Lower lobe of right lung (tissue), 2 donors: ENCODE results near the gene TRERF1. TPM values are rescaled to one million over a fixed set of nuclear protein-coding genes. Genes with fewer than 3 reads are reported as not detected.

Source experiments
- ATAC-seq, 2 donors: fragments of 200-7000 bp; cut with Tn5 transposase; one replicate each; pipeline ENCODE4 v1.9.1; 2020 to 2022; ENCODE audit warnings: mild to moderate bottlenecking in 2 of 2, moderate library complexity in 2 of 2
- DNase-seq: peaks from one replicate; pipeline ENCODE4 v3.0.0-alpha.2; 2020
- H3K27ac ChIP-seq: fragments of 200-600 bp; one replicate; pipeline ENCODE4 v1.8.0; 2022
- H3K27me3 ChIP-seq: fragments of 200-600 bp; one replicate; pipeline ENCODE4 v1.8.0; 2022; ENCODE audit warnings: low read depth
- H3K36me3 ChIP-seq: fragments of 200-600 bp; one replicate; pipeline ENCODE4 v1.8.0; 2022; ENCODE audit warnings: mild to moderate bottlenecking
- H3K4me1 ChIP-seq: fragments of 200-600 bp; one replicate; pipeline ENCODE4 v1.8.0; 2022
- H3K4me3 ChIP-seq: fragments of 200-600 bp; one replicate; pipeline ENCODE4 v1.8.0; 2022; ENCODE audit warnings: mild to moderate bottlenecking
- H3K9me3 ChIP-seq: fragments of 200-600 bp; one replicate; pipeline ENCODE4 v1.8.0; 2022
- CTCF ChIP-seq: fragments of 200-600 bp; IDR thresholded peaks from one replicate; pipeline ENCODE4 v1.8.0; 2022; ENCODE audit warnings: antibody characterized with exemption, mild to moderate bottlenecking
- intact Hi-C: fragments of 100-400 bp; cut with DNase I; formaldehyde crosslinking; loops from one replicate; pipeline ENCODE4 v1.11.0; 2022
- total RNA-seq: library from RNA; stranded (reverse); fragmentation: NEBNext Ultra II Directional; extraction: Animal tissue kit (Norgen Biotek cat#: 25700); gene quantifications from one replicate; pipeline ENCODE4 v1.2.1, GENCODE V29; 2021
- donor health status: DM: no; HTN: yes; CAD: no; lungs with severe emphysema.

TRERF1 gene
- total RNA-seq, 1 donor from 2014 or later: 5.6 TPM

GRCh38 chr6:42374018-42374669 is 77.6 kb downstream of the TRERF1 start:
- Histone ChIP-seq H3K4me1 (peaks cover 20% of the 10 kb centered on the region), H3K27me3 (no peaks in the 10 kb centered on the region), H3K36me3 (no peaks in the 10 kb centered on the region), H3K27ac (no peak overlapping the region), H3K4me3 (no peak overlapping the region), H3K9me3 (no peaks in the 10 kb centered on the region)
- intact Hi-C loops: no loop called here
- DNase-seq (peak; percentile 55), ATAC-seq (peak; percentile 32 to 46)
- no peak for TF ChIP-seq CTCF

GRCh38 chr6:42372699-42373098 is 79.0 kb downstream of the TRERF1 start:
- H3K4me3 ChIP-seq: no peak overlapping the region
- H3K4me1 ChIP-seq: peaks cover 32% of the 10 kb centered on the region
- intact Hi-C loops: no loop called here
- no peaks in the 10 kb centered on the region for H3K9me3 ChIP-seq
- DNase-seq (no peak), ATAC-seq (peak in 1 of 2 donors; percentile 45)
- no peak for TF ChIP-seq CTCF
- no peak overlapping the region for H3K27ac ChIP-seq
- no peaks in the 10 kb centered on the region for H3K27me3 ChIP-seq
- H3K36me3 ChIP-seq: no peaks in the 10 kb centered on the region

GRCh38 chr6:42370323-42370985 is 81.3 kb downstream of the TRERF1 start:
- Histone ChIP-seq H3K36me3 (no peaks in the 10 kb centered on the region), H3K4me1 (peaks cover 47% of the 10 kb centered on the region), H3K27ac (no peak overlapping the region), H3K9me3 (no peaks in the 10 kb centered on the region), H3K4me3 (no peak overlapping the region), H3K27me3 (no peaks in the 10 kb centered on the region)
- DNase-seq (no peak), ATAC-seq (no peak)
- no peak for TF ChIP-seq CTCF
- intact Hi-C loops: no loop called here

- no peak for TF ChIP-seq CTCF
- intact Hi-C loops: no loop called here
- no peak for ATAC-seq
- no peak for DNase-seq
- Histone ChIP-seq H3K27me3 (no peaks in the 10 kb centered on the region), H3K9me3 (no peaks in the 10 kb centered on the region), H3K27ac (no peak overlapping the region), H3K36me3 (no peaks in the 10 kb centered on the region), H3K4me3 (no peak overlapping the region), H3K4me1 (peaks cover 56% of the 10 kb centered on the region)
These were observed 82.2 kb downstream of the TRERF1 start for GRCh38 chr6:42369568-42369967.

GRCh38 chr6:42368181-42368580 is 83.5 kb downstream of the TRERF1 start:
- intact Hi-C loops: no loop called here
- H3K27me3 ChIP-seq: no peaks in the 10 kb centered on the region
- H3K9me3 ChIP-seq: no peaks in the 10 kb centered on the region
- no peak for ATAC-seq
- TF ChIP-seq CTCF: no peak
- H3K4me3 ChIP-seq: no peak overlapping the region
- peaks cover 54% of the 10 kb centered on the region for H3K4me1 ChIP-seq
- peak overlapping the region; percentile 80 for H3K27ac ChIP-seq
- no peaks in the 10 kb centered on the region for H3K36me3 ChIP-seq
- DNase-seq: no peak
